Trophoblast cell (in vitro differentiated cells and primary cell): ENCODE results near the gene ALKBH8.
"Not testable (repeated sequence)": the region's sequence is repeated elsewhere in the genome, so short reads cannot be mapped to it uniquely, and the experiment has no call there.

ENCODE experiments used
- DNase-seq, 2 donors: peaks; one replicate each; pipeline ENCODE4 v3.0.0-alpha.2; 2016
- H2AFZ ChIP-seq: 2 replicates; pipeline ENCODE4 v1.6.1; 2013; ENCODE audit warnings: low read length, moderate library complexity, mild to moderate bottlenecking; ENCODE audit not compliant: insufficient read depth, poor library complexity
- H2AK5ac ChIP-seq: 2 replicates; pipeline ENCODE4 v1.6.1; 2013; ENCODE audit warnings: mild to moderate bottlenecking, low read length
- H2BK120ac ChIP-seq: 2 replicates; pipeline ENCODE4 v1.6.1; 2013; ENCODE audit warnings: low read length, mild to moderate bottlenecking, moderate library complexity; ENCODE audit not compliant: insufficient read depth, poor library complexity
- H2BK12ac ChIP-seq: 2 replicates; pipeline ENCODE4 v1.6.1; 2013; ENCODE audit warnings: mild to moderate bottlenecking, low read length, moderate library complexity
- H2BK5ac ChIP-seq: 2 replicates; pipeline ENCODE4 v1.6.1; 2013; ENCODE audit warnings: low read length, low read depth, moderate library complexity, mild to moderate bottlenecking; ENCODE audit not compliant: poor library complexity
- H3K14ac ChIP-seq: 2 replicates; pipeline ENCODE4 v1.6.1; 2013; ENCODE audit warnings: mild to moderate bottlenecking, low read length
- H3K18ac ChIP-seq: 2 replicates; pipeline ENCODE4 v1.6.1; 2013; ENCODE audit warnings: mild to moderate bottlenecking, low read length
- H3K23ac ChIP-seq: 2 replicates; pipeline ENCODE4 v1.6.1; 2013; ENCODE audit warnings: low read length
- H3K27ac ChIP-seq: 2 replicates; pipeline ENCODE4 v1.5.1; 2013; ENCODE audit warnings: low read depth, mild to moderate bottlenecking, inconsistent platforms, low read length, moderate library complexity
- H3K27me3 ChIP-seq: 2 replicates; pipeline ENCODE4 v1.6.1; 2013; ENCODE audit warnings: inconsistent platforms, mild to moderate bottlenecking, low read length, moderate library complexity; ENCODE audit not compliant: insufficient read depth
- H3K36me3 ChIP-seq, 2 experiments: 1 replicate in 1 of 2; 2 replicates in 1 of 2; pipeline ENCODE4 v1.6.1; 2013; ENCODE audit warnings: low read length in 2 of 2, mild to moderate bottlenecking in 2 of 2, moderate library complexity in 1 of 2; ENCODE audit not compliant: insufficient read depth in 2 of 2, control insufficient read depth in 1 of 2
- H3K4ac ChIP-seq: 2 replicates; pipeline ENCODE4 v1.6.1; 2013; ENCODE audit warnings: low read depth, mild to moderate bottlenecking, low read length, moderate library complexity
- H3K4me1 ChIP-seq, 2 experiments: 1 replicate in 1 of 2; 2 replicates in 1 of 2; pipeline ENCODE4 v1.6.1; 2013; ENCODE audit warnings: low read length in 2 of 2, mild to moderate bottlenecking in 2 of 2, moderate library complexity in 1 of 2; ENCODE audit not compliant: insufficient read depth in 2 of 2, control insufficient read depth in 1 of 2
- H3K4me2 ChIP-seq: 2 replicates; pipeline ENCODE4 v1.6.1; 2013; ENCODE audit warnings: inconsistent platforms, mild to moderate bottlenecking, low read length, moderate library complexity
- H3K4me3 ChIP-seq: 2 replicates; pipeline ENCODE4 v1.5.1; 2013; ENCODE audit warnings: mild to moderate bottlenecking, low read depth, low read length, inconsistent platforms
- H3K79me1 ChIP-seq: one replicate; pipeline ENCODE4 v1.6.1; 2013; ENCODE audit warnings: low read length
- H3K79me2 ChIP-seq: 2 replicates; pipeline ENCODE4 v1.6.1; 2013; ENCODE audit warnings: low read length, mild to moderate bottlenecking; ENCODE audit not compliant: control insufficient read depth, insufficient read depth, poor library complexity
- H3K9ac ChIP-seq: 2 replicates; pipeline ENCODE4 v1.6.1; 2013; ENCODE audit warnings: mild to moderate bottlenecking, low read length
- H3K9me3 ChIP-seq: 2 replicates; pipeline ENCODE4 v1.6.1; 2013; ENCODE audit warnings: low read depth, mild to moderate bottlenecking, control low read depth, inconsistent platforms, low read length; ENCODE audit not compliant: insufficient read depth
- H4K12ac ChIP-seq: 2 replicates; pipeline ENCODE4 v1.6.1; 2013; ENCODE audit warnings: low read depth, mild to moderate bottlenecking, low read length, moderate library complexity
- H4K8ac ChIP-seq: 2 replicates; pipeline ENCODE4 v1.6.1; 2013; ENCODE audit warnings: low read depth, mild to moderate bottlenecking, low read length, moderate library complexity
- H4K91ac ChIP-seq: one replicate; pipeline ENCODE4 v1.6.1; 2013; ENCODE audit warnings: low read depth, mild to moderate bottlenecking, low read length, moderate library complexity
- WGBS: extraction: QIAGEN DNeasy Blood & Tissue Kit; methylation state at CpG from one replicate; pipeline ENCODE4 v1.1.7; 2013; ENCODE audit warnings: missing lambda C conversion rate; ENCODE audit not compliant: insufficient read length, insufficient coverage; ENCODE audit errors: extremely low coverage; 5-methylcytosine and 5-hydroxymethylcytosine counted together

Gene ALKBH8

GRCh38 chr11:107501713-107502112 lies 63.8 kb downstream of the ALKBH8 start:
- Histone ChIP-seq H2AK5ac (no peak overlapping the region), H3K4me3 (no peak overlapping the region), H2BK120ac (no peak overlapping the region), H3K4ac (no peak overlapping the region), H3K9ac (no peak overlapping the region), H3K9me3 (no peaks in the 10 kb centered on the region), H3K14ac (no peak overlapping the region), H3K79me1 (no peaks in the 10 kb centered on the region), H4K91ac (no peak overlapping the region), H3K79me2 (no peaks in the 10 kb centered on the region), H3K27me3 (no peaks in the 10 kb centered on the region), H4K12ac (no peak overlapping the region), H3K23ac (no peak overlapping the region), H3K4me2 (no peak overlapping the region), H3K18ac (no peak overlapping the region), H3K36me3 (peaks cover 2 to 4% of the 10 kb centered on the region in 2 experiments), H3K4me1 (no peaks in the 10 kb centered on the region), H4K8ac (no peak overlapping the region), H2BK12ac (no peak overlapping the region), H2AFZ (no peak overlapping the region), H3K27ac (no peak overlapping the region), H2BK5ac (no peak overlapping the region)
- no peak for DNase-seq
- no CpG with 5 or more reads among the region's 1 CpG for WGBS

DNA sequence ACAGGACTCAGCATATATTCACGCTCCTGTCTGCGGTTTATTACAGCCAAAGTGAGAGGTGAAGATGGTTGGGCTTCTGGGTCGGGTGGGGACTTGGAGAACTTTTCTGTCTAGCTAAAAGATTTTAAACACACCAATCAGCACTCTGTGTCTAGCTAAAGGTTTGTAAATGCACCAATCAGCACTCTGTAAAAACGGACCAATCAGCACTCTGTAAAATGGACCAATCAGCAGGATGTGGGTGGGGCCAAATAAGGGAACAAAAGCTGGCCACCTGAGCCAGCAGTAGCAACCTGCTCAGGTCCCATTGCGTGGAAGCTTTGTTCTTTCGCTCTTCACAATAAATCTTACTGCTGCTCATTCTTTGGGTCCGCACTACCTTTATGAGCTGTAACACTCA lies 68.2 kb downstream of the ALKBH8 start:
- no CpG with 5 or more reads among the region's 7 CpGs for WGBS

DNA sequence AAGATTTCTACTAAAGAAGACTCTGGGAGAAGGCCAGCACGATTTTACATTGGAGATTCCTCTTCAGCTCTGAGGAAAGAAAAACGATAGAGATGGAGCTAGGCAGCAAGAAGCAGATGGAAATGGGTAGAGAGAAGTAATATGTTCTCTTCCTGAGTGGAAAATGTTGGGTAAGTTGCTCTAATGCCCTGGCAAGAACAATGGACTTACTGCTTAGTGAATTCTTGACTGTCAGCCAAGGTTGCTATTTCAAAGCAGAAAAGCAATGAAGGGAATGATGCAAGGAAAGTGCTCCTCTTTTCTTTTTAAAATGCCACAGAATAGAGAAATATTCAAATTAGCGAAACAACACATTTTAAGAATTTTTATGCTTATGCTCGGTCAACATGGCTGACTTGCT lies 69.5 kb downstream of the ALKBH8 start:
- Histone ChIP-seq H3K36me3 (no peaks in the 10 kb centered on the region), H3K4me3 (no peak overlapping the region), H2BK12ac (no peak overlapping the region), H3K4me1 (no peaks in the 10 kb centered on the region), H2AK5ac (no peak overlapping the region), H3K27ac (no peak overlapping the region), H3K4me2 (no peak overlapping the region), H3K79me2 (no peaks in the 10 kb centered on the region), H3K4ac (no peak overlapping the region), H3K9ac (no peak overlapping the region), H2AFZ (no peak overlapping the region), H2BK120ac (no peak overlapping the region), H3K18ac (no peak overlapping the region), H4K12ac (no peak overlapping the region), H3K23ac (no peak overlapping the region), H2BK5ac (no peak overlapping the region), H3K79me1 (no peaks in the 10 kb centered on the region), H3K9me3 (no peaks in the 10 kb centered on the region), H4K91ac (no peak overlapping the region), H3K14ac (no peak overlapping the region), H3K27me3 (no peaks in the 10 kb centered on the region), H4K8ac (no peak overlapping the region)
- DNase-seq = no peak
- no CpG with 5 or more reads among the region's 4 CpGs for WGBS

More for the DNA sequence above, 68.2 kb downstream of the ALKBH8 start:
- not testable (repeated sequence) for H3K4me2 ChIP-seq, H2AK5ac ChIP-seq, H4K91ac ChIP-seq, H2BK120ac ChIP-seq, H3K4ac ChIP-seq, H3K27ac ChIP-seq, H3K9ac ChIP-seq, H2AFZ ChIP-seq, H3K79me1 ChIP-seq, H3K23ac ChIP-seq, DNase-seq, H3K18ac ChIP-seq, H4K12ac ChIP-seq, H3K4me3 ChIP-seq, H3K4me1 ChIP-seq, H3K14ac ChIP-seq, H3K9me3 ChIP-seq, H3K36me3 ChIP-seq, H3K27me3 ChIP-seq, H2BK12ac ChIP-seq, H4K8ac ChIP-seq, H3K79me2 ChIP-seq, H2BK5ac ChIP-seq

- Histone ChIP-seq H4K91ac (no peak overlapping the region), H3K79me1 (no peaks in the 10 kb centered on the region), H3K27ac (no peak overlapping the region), H3K4me3 (no peak overlapping the region), H3K4me2 (no peak overlapping the region), H2BK5ac (no peak overlapping the region), H4K8ac (no peak overlapping the region), H3K4me1 (no peaks in the 10 kb centered on the region), H2BK120ac (no peak overlapping the region), H3K9me3 (no peaks in the 10 kb centered on the region), H3K4ac (no peak overlapping the region), H3K14ac (no peak overlapping the region), H3K18ac (no peak overlapping the region), H4K12ac (no peak overlapping the region), H3K36me3 (no peaks in the 10 kb centered on the region), H3K23ac (no peak overlapping the region), H3K27me3 (no peaks in the 10 kb centered on the region), H2AFZ (no peak overlapping the region), H3K79me2 (no peaks in the 10 kb centered on the region), H2AK5ac (no peak overlapping the region), H2BK12ac (no peak overlapping the region), H3K9ac (no peak overlapping the region)
- no peak for DNase-seq
- WGBS = no CpG with 5 or more reads among the region's 1 CpG
Measured at GRCh38 chr11:107494055-107494454, 71.5 kb downstream of the ALKBH8 start.
